Stimulated activated CD8-positive, alpha-beta memory T cell treated with anti-CD3 and anti-CD28 coated beads, Interleukin-12 subunit alpha, Interleukin-12 subunit beta, amount 100 ng/mL, for 24 hours (primary cell): ENCODE data around the gene SLK.

Source experiments
- DNase-seq: peaks from one replicate; pipeline ENCODE4 v3.0.0-alpha.2; 2020; ENCODE audit errors: extremely low read depth

SLK gene

DNA sequence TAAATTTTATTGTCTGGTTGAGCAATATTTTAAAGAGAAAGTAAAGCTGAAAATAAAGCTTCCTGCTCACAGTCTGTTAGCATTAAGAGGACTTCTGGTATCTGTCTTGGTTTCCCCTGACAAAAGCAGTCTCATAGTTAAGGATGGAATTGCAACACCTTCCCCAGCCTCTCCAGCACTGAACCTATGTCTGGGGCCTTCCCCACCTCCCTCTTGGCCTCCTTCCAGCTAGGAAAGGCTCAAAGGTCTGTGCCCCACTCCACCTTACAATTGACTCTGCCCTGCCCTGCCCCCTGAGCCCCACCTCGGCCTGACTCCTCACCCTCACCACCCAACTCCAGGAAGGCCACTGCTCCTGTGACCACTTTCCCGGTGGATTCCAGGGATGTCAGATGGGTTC lies 85.5 kb downstream of the SLK start:
- DNase-seq: no peak

DNA sequence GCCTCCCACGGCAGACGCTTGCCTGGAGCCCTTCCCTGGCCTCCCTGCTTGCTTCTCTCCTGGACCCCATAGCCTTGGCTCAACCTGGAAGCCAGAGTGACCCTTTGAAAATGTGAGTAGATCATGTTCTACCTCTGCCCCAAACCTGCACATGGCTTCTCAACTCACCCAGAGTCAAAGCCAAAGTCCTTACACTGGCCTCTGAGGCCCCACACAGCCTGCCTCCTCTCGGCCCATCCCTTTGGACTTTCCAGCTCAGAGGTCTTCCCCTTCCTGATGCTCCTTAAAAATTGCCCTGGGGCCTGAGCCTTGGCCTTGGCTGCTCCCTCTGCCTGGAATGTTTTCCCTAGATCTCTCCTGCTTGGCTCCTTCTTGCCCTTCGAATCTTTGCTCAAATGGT lies 86.3 kb downstream of the SLK start:
- DNase-seq: no peak

DNA sequence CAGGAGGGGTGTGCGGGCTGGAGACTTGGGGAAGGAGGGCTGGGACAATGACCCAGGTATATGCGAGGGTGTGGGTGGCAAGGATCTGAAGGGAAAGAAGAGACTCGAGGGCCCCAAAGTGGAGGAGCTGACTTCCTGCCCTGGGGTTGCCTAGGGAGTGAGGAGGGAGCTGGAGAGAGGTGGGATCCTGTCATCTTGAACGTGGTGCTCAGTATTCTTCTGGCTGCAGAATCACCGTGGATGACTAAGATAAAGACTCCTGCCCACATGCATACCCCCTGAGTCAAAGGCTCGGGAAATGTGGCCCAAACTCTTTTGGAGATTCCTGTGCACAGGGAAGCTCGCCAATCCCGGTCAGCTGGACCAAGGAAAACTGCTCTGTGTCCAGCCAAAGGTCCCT lies 87.5 kb downstream of the SLK start:
- DNase-seq: no peak

DNA sequence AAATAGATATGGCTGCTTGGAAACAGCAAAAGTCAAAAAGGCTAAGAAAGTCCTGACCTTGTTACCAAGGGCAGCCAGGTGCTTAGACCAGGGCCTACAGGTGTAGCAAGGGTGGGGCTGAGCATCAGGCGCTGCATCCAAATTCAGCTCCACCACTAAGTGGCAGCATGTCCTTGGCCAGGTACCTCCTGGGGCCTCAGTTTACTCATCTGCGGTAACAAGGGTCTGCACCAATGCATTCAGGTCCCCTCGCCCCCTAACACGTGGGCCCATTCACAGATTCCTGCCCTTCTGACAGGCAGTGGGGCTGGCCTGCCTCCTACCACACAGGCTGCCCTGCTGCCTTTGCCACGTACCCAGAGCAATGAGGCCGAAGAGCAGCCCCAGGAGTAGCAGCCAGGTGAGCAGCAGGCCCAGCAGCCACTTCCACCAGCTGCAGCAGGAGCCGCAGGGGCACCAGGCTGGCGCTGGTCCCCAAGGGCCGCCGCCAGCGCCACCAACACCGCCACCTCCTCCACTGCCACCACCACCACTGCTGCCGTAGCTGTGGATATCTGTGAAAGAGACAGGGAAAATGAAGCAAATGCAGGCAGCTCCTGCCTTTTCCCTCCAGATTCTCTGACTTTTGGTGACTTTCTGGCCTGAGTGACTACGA lies 89.8 kb downstream of the SLK start:
- DNase-seq: no peak

DNA sequence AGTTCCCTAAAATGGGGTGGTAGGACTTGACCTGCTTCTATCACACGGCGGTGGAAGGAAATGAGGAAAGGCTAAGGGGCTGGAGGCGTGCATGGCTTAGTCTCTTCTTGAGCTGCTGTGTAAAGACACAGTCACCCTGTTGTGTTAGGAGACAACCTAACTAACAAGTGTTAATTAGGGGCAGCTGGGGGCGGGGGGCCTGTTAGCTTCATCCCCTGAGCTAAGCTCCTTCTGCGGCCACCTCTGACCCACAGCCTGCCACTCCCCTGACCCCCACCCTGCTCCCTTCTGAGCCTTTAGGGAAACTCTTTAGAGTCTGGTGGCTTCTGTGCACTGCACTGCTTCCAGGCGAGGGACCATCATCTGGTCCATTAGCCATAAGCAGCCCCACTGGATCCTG lies 90.8 kb downstream of the SLK start:
- DNase-seq: no peak

DNA sequence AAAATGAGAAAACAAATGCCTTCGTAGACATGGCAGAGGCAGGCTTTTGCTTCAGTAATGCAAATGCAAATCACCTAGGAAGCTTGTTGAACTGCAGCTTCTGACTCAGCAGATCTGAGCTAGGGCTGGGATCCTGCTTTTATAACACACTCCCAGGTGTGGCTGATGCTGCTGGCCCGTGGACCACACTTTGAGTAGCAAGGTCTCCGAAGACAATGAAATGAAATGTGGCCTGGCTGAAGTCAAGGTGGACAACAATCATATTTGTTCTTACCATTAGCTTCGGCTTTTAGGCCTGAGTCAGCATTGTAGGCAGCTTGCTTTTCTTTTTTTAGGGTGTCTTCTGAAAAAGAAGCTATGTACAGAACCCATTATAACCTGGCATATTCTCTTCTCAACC lies 92.4 kb downstream of the SLK start:
- no peak for DNase-seq

DNA sequence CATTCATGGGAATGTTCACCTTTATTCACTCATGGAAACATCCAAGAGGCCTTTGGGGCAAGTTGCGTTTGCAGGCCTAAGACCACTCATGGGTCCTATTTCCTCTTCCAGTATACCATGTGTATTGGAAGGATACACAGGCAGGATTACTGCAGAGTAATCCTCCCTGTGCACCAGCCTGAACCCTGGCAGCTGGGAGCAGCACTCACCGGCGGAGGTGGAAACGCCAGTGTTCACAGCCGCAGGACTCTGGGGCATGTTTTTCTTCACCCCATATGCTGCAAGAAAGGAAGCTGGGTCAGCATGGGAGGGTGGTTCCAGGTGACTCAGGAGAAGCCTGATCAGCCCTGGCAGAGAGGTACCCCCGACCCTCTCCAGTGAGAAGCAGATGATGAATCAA lies 94.3 kb downstream of the SLK start:
- no peak for DNase-seq

DNA sequence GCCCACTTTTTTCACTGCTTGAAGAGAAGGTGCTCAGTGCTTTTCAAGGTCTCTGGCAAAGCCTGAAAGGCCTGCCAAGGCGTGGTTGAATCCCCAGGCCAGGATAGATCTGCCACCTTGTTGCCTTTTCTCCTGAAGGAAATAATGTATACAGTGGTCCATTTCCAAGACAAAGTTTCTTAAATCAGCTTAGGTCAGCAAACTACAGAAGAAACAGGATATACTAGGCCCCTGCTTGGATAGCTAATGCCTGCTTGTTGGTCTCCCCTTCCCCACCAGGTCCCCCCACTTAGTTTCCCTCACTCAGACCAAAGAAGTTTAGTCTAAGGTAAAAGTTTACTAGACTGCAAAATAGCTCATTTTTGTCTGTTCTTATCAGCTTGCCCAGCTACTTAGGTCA lies 98.8 kb downstream of the SLK start:
- DNase-seq: no peak

DNA sequence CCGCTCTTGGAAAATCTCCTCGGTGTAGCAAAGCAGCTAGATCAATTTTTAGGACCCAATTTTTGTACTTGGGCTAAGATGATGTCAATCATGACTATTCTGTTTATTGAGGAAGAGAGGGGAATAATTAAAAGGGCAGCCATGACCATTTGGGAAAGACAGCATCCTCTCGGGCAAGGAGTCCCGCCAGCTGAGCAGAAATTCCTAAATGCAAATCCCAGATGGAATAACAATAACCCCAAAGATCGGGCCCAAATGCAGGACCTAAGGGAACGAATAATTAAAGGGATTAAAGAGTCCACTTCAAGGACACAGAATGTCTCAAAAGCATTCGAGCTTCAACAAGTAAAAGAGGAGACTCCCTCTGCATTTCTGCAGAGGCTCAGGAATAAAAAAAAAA lies 100.0 kb downstream of the SLK start:
- no peak for DNase-seq

DNA sequence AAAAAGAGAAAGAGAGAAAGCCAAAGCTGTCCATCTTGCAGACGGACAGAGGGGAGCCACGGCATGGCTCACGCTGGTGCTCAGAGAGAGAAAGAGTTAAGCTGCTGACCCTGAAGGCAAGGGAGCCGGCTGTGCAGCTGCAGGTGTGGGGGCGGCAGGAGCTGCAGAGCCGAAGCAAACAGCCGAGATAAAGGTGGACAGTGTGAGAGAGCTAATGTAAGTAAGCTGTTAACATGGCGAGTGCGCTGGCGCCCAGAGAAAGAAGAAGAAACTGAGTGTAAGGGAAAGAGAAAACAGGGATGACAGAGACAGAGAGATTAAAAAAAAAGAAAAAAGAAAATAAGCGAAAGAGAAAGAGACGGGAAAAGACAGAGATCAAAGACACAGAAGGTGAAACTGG lies 100.6 kb downstream of the SLK start:
- DNase-seq: no peak

DNA sequence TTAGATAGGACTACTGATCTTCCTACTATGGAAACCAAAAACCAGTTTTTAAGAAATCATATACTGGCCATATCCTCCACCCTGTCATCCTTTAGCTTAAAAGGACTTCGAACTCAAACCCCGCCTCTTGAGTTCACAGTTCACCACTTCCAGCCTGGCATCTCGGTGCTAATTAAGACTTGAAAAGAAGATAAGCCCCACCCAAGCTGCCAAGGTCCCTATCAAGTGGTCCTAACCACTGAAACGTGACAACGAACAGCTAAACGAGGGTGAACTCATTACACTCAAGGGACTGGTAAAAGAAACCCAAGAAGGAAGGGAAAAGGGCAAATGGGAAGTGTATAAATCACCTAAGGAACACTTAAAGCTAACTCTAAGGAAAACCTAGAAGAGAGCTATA lies 102.7 kb downstream of the SLK start:
- no peak for DNase-seq

DNA sequence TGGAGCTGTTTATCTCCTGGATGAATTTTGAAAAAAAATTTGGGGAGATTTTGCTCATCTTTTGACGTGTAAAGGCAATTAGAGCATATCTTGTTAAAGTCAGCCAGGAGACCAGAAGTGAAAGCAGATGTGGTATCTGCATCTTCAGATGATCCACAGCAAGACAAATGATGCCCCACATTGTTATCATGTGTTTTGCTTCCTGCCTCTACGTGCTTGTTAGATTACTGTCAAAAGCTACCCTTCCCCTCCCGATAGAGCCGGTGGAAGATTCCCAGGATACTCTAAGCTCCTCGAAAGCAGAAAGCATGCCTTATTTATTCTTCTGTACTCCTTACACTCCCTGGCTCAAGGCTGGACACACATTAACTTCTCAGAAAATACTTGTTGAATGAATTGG lies 105.8 kb downstream of the SLK start:
- no peak for DNase-seq

DNA sequence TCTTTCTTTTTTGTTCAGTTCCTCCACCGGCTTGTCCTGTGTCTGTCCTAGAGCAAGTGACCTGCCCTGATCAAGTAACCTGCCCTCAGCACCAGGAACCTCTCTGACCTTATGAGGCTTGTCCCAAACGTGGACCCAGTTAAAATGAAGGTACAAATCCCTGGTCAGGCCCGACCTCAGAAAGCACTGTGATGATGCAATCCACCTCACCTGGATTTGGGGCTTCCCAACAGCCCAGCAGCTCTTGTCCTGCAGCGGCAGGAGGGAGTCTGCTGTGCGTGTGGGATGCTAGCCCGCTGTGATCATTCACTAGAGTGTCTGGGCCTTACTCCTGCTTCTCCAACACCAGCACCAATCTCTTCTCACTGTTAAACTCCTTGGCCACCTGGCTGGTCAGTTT lies 107.6 kb downstream of the SLK start:
- DNase-seq: no peak

DNA sequence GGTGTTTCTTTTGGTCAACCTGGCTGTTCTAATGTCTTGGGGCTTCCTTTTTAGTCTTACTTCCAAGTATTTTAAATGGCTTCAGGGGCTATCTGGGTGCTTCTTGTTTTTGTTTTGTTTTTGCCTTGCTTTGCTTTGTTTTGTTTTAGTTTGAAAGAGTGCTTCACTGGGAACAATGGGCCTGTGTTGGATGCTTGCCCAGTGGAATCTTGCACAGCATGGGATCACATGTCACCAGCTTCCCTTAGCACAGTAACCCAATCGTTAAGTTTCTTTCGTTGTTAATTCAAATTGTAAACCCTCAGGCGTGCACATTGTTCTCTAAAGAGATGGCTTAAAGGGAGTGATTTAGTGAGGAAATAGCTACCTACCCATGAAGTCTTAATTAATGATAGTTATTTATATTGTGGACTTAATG lies 109.8 kb downstream of the SLK start:
- no peak for DNase-seq

DNA sequence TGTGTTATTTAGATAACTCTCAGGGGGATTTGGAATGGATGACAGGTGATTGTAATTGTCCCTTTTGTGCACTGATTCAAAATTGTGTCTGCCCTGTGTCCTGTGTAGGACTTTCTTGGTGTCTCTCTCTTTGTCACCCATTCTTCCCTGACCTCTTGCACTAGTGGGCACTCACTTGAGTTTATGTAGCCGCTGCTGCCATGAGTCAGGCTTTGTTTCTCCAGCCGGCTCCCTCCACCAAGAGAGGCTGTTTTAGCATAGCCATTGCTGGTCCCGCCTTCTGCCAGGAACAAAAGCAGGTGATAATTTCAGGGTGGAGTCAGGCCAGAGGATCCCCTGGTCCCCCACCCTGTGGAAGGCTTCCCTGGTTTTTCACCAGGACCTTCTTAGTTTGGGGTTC lies 110.3 kb downstream of the SLK start:
- no peak for DNase-seq

DNA sequence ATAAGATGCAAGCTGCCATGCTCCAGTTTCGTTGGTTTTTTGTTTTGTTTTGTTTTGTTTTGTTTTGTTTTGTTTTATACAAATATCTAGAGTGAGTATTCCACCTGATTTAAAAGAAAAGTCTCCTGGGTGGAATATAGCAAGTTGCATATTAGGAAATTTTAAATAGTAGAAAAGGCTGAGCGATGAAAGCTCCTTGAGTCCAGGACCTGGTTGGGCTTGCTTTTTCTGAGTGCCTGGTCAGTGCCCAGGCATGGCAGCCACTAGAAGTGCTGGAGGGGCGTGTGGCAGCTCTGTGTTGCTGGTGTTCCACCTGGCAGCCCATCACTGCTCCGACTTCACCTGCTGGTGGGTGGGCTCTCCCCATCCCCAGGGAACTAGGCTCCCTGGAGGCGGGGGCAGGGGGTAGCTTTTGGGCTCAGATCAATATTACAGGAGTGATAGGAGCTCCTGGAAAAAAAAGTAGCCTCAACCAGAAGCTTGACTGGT lies 110.8 kb downstream of the SLK start:
- DNase-seq: no peak
